GM18868 (cell line): Measurements from ENCODE around the gene IL1R2.

Source experiments
- ATAC-seq: cut with Tn5 transposase; IDR thresholded peaks from one replicate; pipeline ENCODE4 v1.9.1; 2021; ENCODE audit warnings: mild to moderate bottlenecking, moderate library complexity; ENCODE audit not compliant: unreplicated experiment

Gene IL1R2

GRCh38 chr2:102076512-102076911, 84.8 kb downstream of the IL1R2 start:
- ATAC-seq: no peak
